CD14-positive monocyte (primary cell): ENCODE data around the gene ERO1B. TPM values are rescaled to one million over a fixed set of nuclear protein-coding genes. Genes with fewer than 3 reads are reported as not detected.
A peak's percentile ranks its signal among the peaks of the same experiment; 100 is the strongest.

ENCODE experiments used
- DNase-seq, 3 donors: peaks; one replicate each; pipeline ENCODE4 v3.0.0-alpha.2; 2011 to 2022
- H2AFZ ChIP-seq: 2 replicates; pipeline ENCODE4 v1.6.0; 2012; ENCODE audit warnings: mild to moderate bottlenecking, low read depth, low read length, inconsistent platforms; ENCODE audit not compliant: insufficient read depth, poor library complexity, severe bottlenecking
- H3K27ac ChIP-seq, 2 donors: 1 replicate in 1 of 2; 2 replicates in 1 of 2; pipeline ENCODE4 v1.5.1; 2012 to 2013; ENCODE audit warnings: low read length in 2 of 2, control low read depth in 1 of 2, inconsistent platforms in 1 of 2, low read depth in 1 of 2, mild to moderate bottlenecking in 1 of 2
- H3K27me3 ChIP-seq, 2 donors: one replicate each; pipeline versions ENCODE4 v1.6.0 to v1.6.1; 2011 to 2013; ENCODE audit warnings: low read length in 2 of 2; ENCODE audit not compliant: control insufficient read depth in 2 of 2, insufficient read depth in 2 of 2
- H3K36me3 ChIP-seq, 2 donors: replicated peaks in 1 of 2; 1 replicate in 1 of 2; 2 replicates in 1 of 2; pipeline versions ENCODE4 v1.5.1 to v1.6.1; 2012 to 2013; ENCODE audit warnings: low read length in 2 of 2, control low read depth in 1 of 2, inconsistent platforms in 1 of 2, mild to moderate bottlenecking in 1 of 2; ENCODE audit not compliant: insufficient read depth in 2 of 2, control insufficient read depth in 1 of 2
- H3K4me1 ChIP-seq, 2 donors: 1 replicate in 1 of 2; 2 replicates in 1 of 2; pipeline versions ENCODE4 v1.5.1 to v1.6.1; 2012 to 2013; ENCODE audit warnings: low read length in 2 of 2, control low read depth in 1 of 2, inconsistent platforms in 1 of 2, mild to moderate bottlenecking in 1 of 2, moderate library complexity in 1 of 2; ENCODE audit not compliant: insufficient read depth in 2 of 2, control insufficient read depth in 1 of 2
- H3K4me2 ChIP-seq: replicated peaks from 2 replicates; pipeline ENCODE3; 2012; ENCODE audit warnings: low read length, moderate library complexity, mild to moderate bottlenecking; ENCODE audit not compliant: poor library complexity, severe bottlenecking; ENCODE audit errors: extremely low read depth
- H3K4me3 ChIP-seq, 3 experiments: fragments of 200-600 bp in 1 of 3; sonication (generic) in 1 of 3; replicated peaks in 1 of 3; 1 replicate in 2 of 3; 2 replicates in 1 of 3; pipeline ENCODE4 v1.5.1; 2011 to 2013; ENCODE audit warnings: low read length in 3 of 3, mild to moderate bottlenecking in 3 of 3, control low read depth in 2 of 3, low read depth in 2 of 3, inconsistent platforms in 1 of 3, moderate library complexity in 1 of 3
- H3K79me2 ChIP-seq: 2 replicates; pipeline ENCODE4 v1.6.0; 2012; ENCODE audit warnings: mild to moderate bottlenecking, control low read depth, inconsistent platforms, low read length, moderate library complexity; ENCODE audit not compliant: insufficient read depth
- H3K9ac ChIP-seq: 2 replicates; pipeline ENCODE4 v1.6.0; 2017; ENCODE audit warnings: low read length, mild to moderate bottlenecking; ENCODE audit not compliant: insufficient read depth, poor library complexity, severe bottlenecking
- H3K9me3 ChIP-seq, 2 donors: replicated peaks in 1 of 2; 1 replicate in 1 of 2; 2 replicates in 1 of 2; pipeline versions ENCODE4 v1.5.1 to v1.6.1; 2012 to 2013; ENCODE audit warnings: low read length in 2 of 2, control low read depth in 1 of 2; ENCODE audit not compliant: control insufficient read depth in 1 of 2, insufficient read depth in 1 of 2
- H4K20me1 ChIP-seq: 2 replicates; pipeline ENCODE4 v1.6.0; 2012; ENCODE audit warnings: mild to moderate bottlenecking, low read length, control low read depth, moderate library complexity; ENCODE audit not compliant: insufficient read depth
- H3K27ac Mint-ChIP-seq, 7 donors: one replicate each; pipeline ENCODE4 v1.8.0; 2020; ENCODE audit warnings: mild to moderate bottlenecking in 7 of 7, mixed read lengths in 7 of 7, moderate library complexity in 6 of 7, inconsistent platforms in 2 of 7
- H3K27me3 Mint-ChIP-seq, 3 donors: one replicate each; pipeline ENCODE4 v1.8.0; 2021 to 2022; ENCODE audit warnings: low read depth in 3 of 3, mild to moderate bottlenecking in 3 of 3, mixed read lengths in 3 of 3, moderate library complexity in 3 of 3, inconsistent platforms in 1 of 3
- H3K36me3 Mint-ChIP-seq, 2 donors: one replicate each; pipeline ENCODE4 v1.8.0; 2020; ENCODE audit warnings: mixed read lengths in 2 of 2, inconsistent platforms in 1 of 2, mild to moderate bottlenecking in 1 of 2
- H3K4me1 Mint-ChIP-seq: one replicate; pipeline ENCODE4 v1.8.0; 2020; ENCODE audit warnings: mild to moderate bottlenecking, mixed read lengths
- H3K4me3 Mint-ChIP-seq, 2 donors: one replicate each; pipeline ENCODE4 v1.8.0; 2020; ENCODE audit warnings: mild to moderate bottlenecking in 2 of 2, mixed read lengths in 2 of 2, moderate library complexity in 1 of 2
- H3K9me3 Mint-ChIP-seq, 7 donors: one replicate each; pipeline ENCODE4 v1.8.0; 2020 to 2022; ENCODE audit warnings: mixed read lengths in 7 of 7, mild to moderate bottlenecking in 6 of 7, moderate library complexity in 6 of 7, inconsistent platforms in 2 of 7
- WGBS: methylation state at CpG from one replicate; pipeline ENCODE4 v1.1.5; 2013; ENCODE audit warnings: missing lambda C conversion rate; ENCODE audit not compliant: insufficient coverage; 5-methylcytosine and 5-hydroxymethylcytosine counted together
- intact Hi-C, 2 donors: fragments of 100-400 bp; cut with micrococcal nuclease; formaldehyde crosslinking; loops; one replicate each; pipeline versions ENCODE4 v1.15.0 to v1.15.1; 2023
- polyA plus RNA-seq, 3 donors: library from polyadenylated mRNA; depleted of rRNA in 1 of 3; unstranded in 2 of 3; stranded (reverse) in 1 of 3; fragments of 300-500 nt in 2 of 3; fragments of >200 nt in 1 of 3; fragmentation: Illumina TruSeq in 2 of 3; gene quantifications; 1 replicate in 2 of 3; 2 replicates in 1 of 3; pipeline ENCODE4 v1.2.3, GENCODE V29; 2012 to 2021
- TF ChIP-seq, protein P1 (sequence below): fragments of 200-600 bp; IDR thresholded peaks from one replicate; pipeline ENCODE4 v1.8.0; 2022; ENCODE audit warnings: antibody characterized with exemption, mild to moderate bottlenecking

The ERO1B gene
- polyA plus RNA-seq, 3 donors: 2.7 to 4.2 (median 3.2) TPM

DNA sequence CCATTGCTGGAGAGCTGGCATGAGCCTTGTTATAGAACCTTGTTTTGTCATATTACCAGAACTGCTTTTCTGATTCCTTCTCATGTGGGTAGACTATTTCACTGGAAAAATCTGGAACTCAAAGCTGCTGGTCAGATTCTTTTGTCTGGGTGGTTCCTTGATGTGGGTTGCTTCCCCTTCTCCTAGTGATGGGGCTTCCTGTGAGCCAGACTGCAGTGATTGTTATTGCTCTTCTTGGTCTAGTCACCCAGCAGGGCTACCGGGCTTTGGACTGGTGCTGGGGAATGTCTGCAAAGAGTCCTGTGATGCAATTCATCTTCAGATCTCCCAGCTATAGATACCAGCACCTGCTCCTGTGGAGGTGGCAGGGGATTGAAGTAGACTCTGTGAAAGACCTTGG is 80.0 kb downstream of the ERO1B start:
- TF ChIP-seq, protein P1, sequence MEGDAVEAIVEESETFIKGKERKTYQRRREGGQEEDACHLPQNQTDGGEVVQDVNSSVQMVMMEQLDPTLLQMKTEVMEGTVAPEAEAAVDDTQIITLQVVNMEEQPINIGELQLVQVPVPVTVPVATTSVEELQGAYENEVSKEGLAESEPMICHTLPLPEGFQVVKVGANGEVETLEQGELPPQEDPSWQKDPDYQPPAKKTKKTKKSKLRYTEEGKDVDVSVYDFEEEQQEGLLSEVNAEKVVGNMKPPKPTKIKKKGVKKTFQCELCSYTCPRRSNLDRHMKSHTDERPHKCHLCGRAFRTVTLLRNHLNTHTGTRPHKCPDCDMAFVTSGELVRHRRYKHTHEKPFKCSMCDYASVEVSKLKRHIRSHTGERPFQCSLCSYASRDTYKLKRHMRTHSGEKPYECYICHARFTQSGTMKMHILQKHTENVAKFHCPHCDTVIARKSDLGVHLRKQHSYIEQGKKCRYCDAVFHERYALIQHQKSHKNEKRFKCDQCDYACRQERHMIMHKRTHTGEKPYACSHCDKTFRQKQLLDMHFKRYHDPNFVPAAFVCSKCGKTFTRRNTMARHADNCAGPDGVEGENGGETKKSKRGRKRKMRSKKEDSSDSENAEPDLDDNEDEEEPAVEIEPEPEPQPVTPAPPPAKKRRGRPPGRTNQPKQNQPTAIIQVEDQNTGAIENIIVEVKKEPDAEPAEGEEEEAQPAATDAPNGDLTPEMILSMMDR: no peak
- H3K27ac Mint-ChIP-seq: peak overlapping the region in 1 of 7 donors; percentile 7
- Histone ChIP-seq H2AFZ (no peak overlapping the region), H3K36me3 (peaks cover 23 to 75% of the 10 kb centered on the region in 2 donors), H3K4me2 (no peak overlapping the region), H3K9me3 (peaks cover 15 to 40% of the 10 kb centered on the region in 2 donors), H3K27me3 (no peaks in the 10 kb centered on the region), H3K9ac (no peak overlapping the region), H3K4me3 (no peak overlapping the region), H3K27ac (no peak overlapping the region), H3K4me1 (no peaks in the 10 kb centered on the region), H4K20me1 (no peaks in the 10 kb centered on the region), H3K79me2 (no peaks in the 10 kb centered on the region)
- peaks cover 34 to 65% (median 53%) of the 10 kb centered on the region in 7 donors for H3K9me3 Mint-ChIP-seq
- no peak for DNase-seq
- intact Hi-C loops: no loop called here
- H3K4me3 Mint-ChIP-seq: no peak overlapping the region
- H3K27me3 Mint-ChIP-seq: no peaks in the 10 kb centered on the region
- H3K4me1 Mint-ChIP-seq: peaks cover 5% of the 10 kb centered on the region
- no CpG with 5 or more reads among the region's 1 CpG for WGBS
- H3K36me3 Mint-ChIP-seq: peaks cover 73 to 93% of the 10 kb centered on the region in 2 donors

DNA sequence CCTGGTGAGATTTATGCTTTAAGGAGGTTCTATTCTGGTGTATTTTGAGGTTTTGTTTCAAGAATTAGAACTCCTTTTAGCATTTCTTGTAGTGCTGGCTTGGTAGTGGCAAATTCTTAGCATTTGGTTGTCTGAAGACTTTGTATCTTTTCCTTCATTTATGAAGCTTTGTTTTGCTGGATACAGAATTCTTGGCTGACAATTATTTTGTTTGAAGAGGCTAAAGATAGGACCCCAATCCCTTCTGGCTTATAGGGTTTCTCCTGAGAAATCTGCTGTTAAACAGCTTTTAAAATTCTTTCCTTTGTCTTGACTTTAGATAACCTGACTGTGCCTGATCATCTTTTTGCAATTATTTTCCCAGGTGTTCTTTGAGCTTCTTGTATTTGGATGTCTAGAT is 80.8 kb downstream of the ERO1B start:
- Histone ChIP-seq H3K9me3 (peaks cover 18 to 40% of the 10 kb centered on the region in 2 donors), H3K27me3 (no peaks in the 10 kb centered on the region), H3K27ac (no peak overlapping the region), H3K4me1 (no peaks in the 10 kb centered on the region), H3K36me3 (peaks cover 22 to 67% of the 10 kb centered on the region in 2 donors), H3K4me2 (no peak overlapping the region), H3K79me2 (no peaks in the 10 kb centered on the region), H3K4me3 (no peak overlapping the region), H3K9ac (no peak overlapping the region), H4K20me1 (no peaks in the 10 kb centered on the region), H2AFZ (no peak overlapping the region)
- H3K4me1 Mint-ChIP-seq: no peaks in the 10 kb centered on the region
- peaks cover 34 to 68% (median 60%) of the 10 kb centered on the region in 7 donors for H3K9me3 Mint-ChIP-seq
- intact Hi-C loops: no loop called here
- DNase-seq: no peak
- H3K36me3 Mint-ChIP-seq: peaks cover 71 to 84% of the 10 kb centered on the region in 2 donors
- no peak overlapping the region for H3K27ac Mint-ChIP-seq
- H3K4me3 Mint-ChIP-seq: no peak overlapping the region
- no peaks in the 10 kb centered on the region for H3K27me3 Mint-ChIP-seq
- TF ChIP-seq, protein P1: no peak
